GM10248 (cell line): ENCODE results near the gene TMEM109.

Experiments used
- CTCF ChIA-PET: fragments of 300-600 bp; sonication (Branson Sonifier 250); formaldehyde crosslinking; extraction: SDS; loops from one replicate; lab custom pipeline; 2021; ENCODE audit warnings: antibody characterized with exemption; lab: Yijun Ruan, JAX
- POLR2A ChIA-PET: fragments of 350-650 bp; sonication (Branson Sonifier 250); formaldehyde crosslinking; extraction: SDS; loops from one replicate; lab custom pipeline; 2020; ENCODE audit warnings: antibody characterized with exemption; lab: Yijun Ruan, JAX
- DNase-seq: peaks from one replicate; pipeline ENCODE4 v3.0.0; 2012; ENCODE audit errors: extremely low spot score
- TF ChIP-seq, protein P1 (sequence below): IDR thresholded peaks from 2 replicates; pipeline ENCODE4 v1.5.1; 2012; ENCODE audit warnings: mild to moderate bottlenecking, low read depth; ENCODE audit errors: extremely low read depth, missing control alignments, control extremely low read depth

TMEM109 gene

DNA sequence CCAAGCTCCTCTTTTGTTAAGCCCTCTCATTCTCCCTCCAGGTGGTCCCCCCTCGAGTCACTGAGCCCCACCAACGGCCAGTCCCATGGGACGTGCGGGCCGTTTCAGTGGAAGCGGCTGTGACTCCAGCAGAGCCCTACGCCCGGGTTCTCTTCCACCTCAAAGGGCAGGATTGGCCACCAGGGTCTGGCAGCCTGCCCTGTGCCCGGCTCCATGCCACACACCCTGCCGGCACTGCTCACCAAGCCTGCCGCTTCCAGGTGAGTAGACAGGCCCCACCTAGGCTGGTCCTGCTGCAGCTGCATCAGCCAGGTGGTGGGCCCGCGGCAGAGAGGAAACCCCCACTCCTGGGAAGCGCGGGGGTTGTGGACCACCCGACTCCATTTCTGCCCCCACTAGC lies 13.6 kb downstream of the TMEM109 start:
- no peak for DNase-seq
- CTCF ChIA-PET = interaction anchor here (0.8 to 2.5 kb wide), 9 partner anchors 9 to 96 kb away, joined by 3 to 9 read pairs (median 3); no protein-coding TSS in a partner anchor
- POLR2A ChIA-PET = no interaction called here
- TF ChIP-seq, protein P1, sequence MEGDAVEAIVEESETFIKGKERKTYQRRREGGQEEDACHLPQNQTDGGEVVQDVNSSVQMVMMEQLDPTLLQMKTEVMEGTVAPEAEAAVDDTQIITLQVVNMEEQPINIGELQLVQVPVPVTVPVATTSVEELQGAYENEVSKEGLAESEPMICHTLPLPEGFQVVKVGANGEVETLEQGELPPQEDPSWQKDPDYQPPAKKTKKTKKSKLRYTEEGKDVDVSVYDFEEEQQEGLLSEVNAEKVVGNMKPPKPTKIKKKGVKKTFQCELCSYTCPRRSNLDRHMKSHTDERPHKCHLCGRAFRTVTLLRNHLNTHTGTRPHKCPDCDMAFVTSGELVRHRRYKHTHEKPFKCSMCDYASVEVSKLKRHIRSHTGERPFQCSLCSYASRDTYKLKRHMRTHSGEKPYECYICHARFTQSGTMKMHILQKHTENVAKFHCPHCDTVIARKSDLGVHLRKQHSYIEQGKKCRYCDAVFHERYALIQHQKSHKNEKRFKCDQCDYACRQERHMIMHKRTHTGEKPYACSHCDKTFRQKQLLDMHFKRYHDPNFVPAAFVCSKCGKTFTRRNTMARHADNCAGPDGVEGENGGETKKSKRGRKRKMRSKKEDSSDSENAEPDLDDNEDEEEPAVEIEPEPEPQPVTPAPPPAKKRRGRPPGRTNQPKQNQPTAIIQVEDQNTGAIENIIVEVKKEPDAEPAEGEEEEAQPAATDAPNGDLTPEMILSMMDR = no peak

- CTCF ChIA-PET = interaction anchor here (0.8 to 2.5 kb wide), 8 partner anchors 9 to 200 kb away, joined by 3 to 9 read pairs (median 4); no protein-coding TSS in a partner anchor
- POLR2A ChIA-PET = interaction anchor here (1.1 to 1.9 kb wide), 2 partner anchors 13 to 15 kb away, joined by 3 to 5 read pairs; partner anchors contain the start of gene TMEM109
- no peak for DNase-seq
- TF ChIP-seq, protein P1 = no peak
Measured at GRCh38 chr11:60928563-60929001, 14.6 kb downstream of the TMEM109 start.

GRCh38 chr11:60929764-60930163 lies 15.8 kb downstream of the TMEM109 start:
- TF ChIP-seq, protein P1 = no peak
- no peak for DNase-seq
- POLR2A ChIA-PET = interaction anchor here (0.6 to 1.9 kb wide), 2 partner anchors 16 to 90 kb away, joined by 4 to 5 read pairs; partner anchors contain the start of gene TMEM109
- CTCF ChIA-PET = interaction anchor here (0.9 to 1.7 kb wide), 5 partner anchors 11 to 365 kb away, joined by 3 to 5 read pairs (median 3); partner anchors contain the start of gene VWCE

GRCh38 chr11:60930394-60930793 lies 16.4 kb downstream of the TMEM109 start:
- ChIA-PET CTCF (interaction anchor here (1.0 to 1.7 kb wide), 2 partner anchors 11 to 15 kb away, joined by 3 to 5 read pairs; no protein-coding TSS in a partner anchor), POLR2A (interaction anchor here (1.9 kb wide), 1 partner anchor 16 kb away, joined by 5 read pairs; the partner anchor contains the start of gene TMEM109)
- TF ChIP-seq, protein P1 = no peak
- DNase-seq = no peak

- ChIA-PET CTCF (interaction anchor here (1.1 to 2.1 kb wide), 5 partner anchors 9 to 101 kb away, joined by 4 to 7 read pairs (median 5); partner anchors contain the start of gene TMEM109), POLR2A (no interaction called here)
- TF ChIP-seq, protein P1 = no peak
- DNase-seq = no peak
Measured at GRCh38 chr11:60931917-60932316, 18.0 kb downstream of the TMEM109 start.

- DNase-seq = no peak
- POLR2A ChIA-PET = no interaction called here
- CTCF ChIA-PET = interaction anchor here (1.1 to 2.1 kb wide), 6 partner anchors 8 to 101 kb away, joined by 4 to 7 read pairs (median 5); partner anchors contain the start of gene TMEM109
- TF ChIP-seq, protein P1 = no peak
Measured at GRCh38 chr11:60932605-60933356, 18.8 kb downstream of the TMEM109 start.
